HEK293 (cell line): ENCODE measurements around the gene CASKIN2.
A peak's percentile ranks its signal among the peaks of the same experiment; 100 is the strongest.
"Not testable (repeated sequence)": the region's sequence is repeated elsewhere in the genome, so short reads cannot be mapped to it uniquely, and the experiment has no call there.

Experiments used
- CTCF ChIA-PET: fragments of 350-600 bp; formaldehyde crosslinking; extraction: SDS; loops from one replicate; lab custom pipeline; 2021; ENCODE audit warnings: antibody characterized with exemption; lab: Yijun Ruan, JAX
- POLR2A ChIA-PET: fragments of 300-600 bp; formaldehyde crosslinking; extraction: SDS; loops from one replicate; lab custom pipeline; 2020; ENCODE audit warnings: antibody characterized with exemption, inconsistent platforms; lab: Yijun Ruan, JAX
- H3K27ac ChIP-seq: fragments of 200-500 bp; sonication (Bioruptor generic); 2 replicates; pipeline ENCODE4 v1.5.1; 2014; ENCODE audit warnings: low read depth, low read length, control low read depth, inconsistent platforms; ENCODE audit errors: extremely low read depth
- H3K36me3 ChIP-seq, 2 experiments: fragments of 200-500 bp in 1 of 2; sonication (Bioruptor generic) in 1 of 2; 1 replicate in 1 of 2; 2 replicates in 1 of 2; pipeline ENCODE4 v1.5.1; 2014 to 2017; ENCODE audit warnings: inconsistent platforms in 2 of 2, low read length in 2 of 2; ENCODE audit not compliant: control insufficient read depth in 2 of 2, insufficient read depth in 1 of 2
- H3K4me1 ChIP-seq: fragments of 200-500 bp; sonication (Bioruptor generic); 2 replicates; pipeline ENCODE4 v1.5.1; 2014; ENCODE audit warnings: mild to moderate bottlenecking, low read length, inconsistent platforms; ENCODE audit not compliant: control insufficient read depth, insufficient read depth
- H3K4me3 ChIP-seq: 2 replicates; pipeline ENCODE4 v1.5.1; 2011; ENCODE audit warnings: low read depth, mild to moderate bottlenecking, control low read depth, low read length, moderate library complexity
- H3K9me3 ChIP-seq: fragments of 200-500 bp; sonication (Bioruptor generic); 2 replicates; pipeline ENCODE4 v1.5.1; 2014; ENCODE audit warnings: low read depth, low read length, inconsistent platforms; ENCODE audit not compliant: control insufficient read depth, insufficient read depth
- HOXD13 ChIP-seq: sonication (generic); formaldehyde crosslinking; IDR thresholded peaks from 2 replicates; pipeline ENCODE4 v1.8.0; 2022; ENCODE audit warnings: missing genetic modification reagents, borderline replicate concordance
- KLF10 ChIP-seq: fragments of 450-650 bp; IDR thresholded peaks from 2 replicates; pipeline ENCODE4 v1.5.1; 2018; ENCODE audit warnings: missing biosample characterization, mild to moderate bottlenecking, missing genetic modification characterization
- PRDM1 ChIP-seq: fragments of 450-650 bp; formaldehyde crosslinking; IDR thresholded peaks from 2 replicates; pipeline ENCODE4; 2016; ENCODE audit warnings: missing biosample characterization, missing genetic modification characterization
- SP3 ChIP-seq: fragments of 450-650 bp; formaldehyde crosslinking; IDR thresholded peaks from 2 replicates; pipeline ENCODE4 v1.5.1; 2016; ENCODE audit warnings: missing biosample characterization, missing genetic modification characterization
- ZNF121 ChIP-seq: fragments of 450-650 bp; formaldehyde crosslinking; IDR thresholded peaks from 2 replicates; pipeline ENCODE4 v1.5.1; 2016; ENCODE audit warnings: missing biosample characterization, missing genetic modification characterization
- ZNF394 ChIP-seq: fragments of 450-650 bp; formaldehyde crosslinking; IDR thresholded peaks from 2 replicates; pipeline ENCODE4 v1.5.1; 2016; ENCODE audit warnings: missing biosample characterization, missing genetic modification characterization, mild to moderate bottlenecking, moderate library complexity, borderline replicate concordance
- ZNF488 ChIP-seq: fragments of 450-650 bp; formaldehyde crosslinking; IDR thresholded peaks from 2 replicates; pipeline ENCODE4 v1.5.1; 2016; ENCODE audit warnings: missing biosample characterization, missing genetic modification characterization
- ZNF580 ChIP-seq: fragments of 450-650 bp; formaldehyde crosslinking; IDR thresholded peaks from 2 replicates; pipeline ENCODE4 v1.5.1; 2016; ENCODE audit warnings: missing biosample characterization, missing genetic modification characterization
- TF ChIP-seq, protein P1 (sequence below): fragments of 450-650 bp; formaldehyde crosslinking; IDR thresholded peaks from 2 replicates; pipeline ENCODE4 v1.5.1; 2016; ENCODE audit warnings: missing biosample characterization, missing genetic modification characterization
- TF ChIP-seq, protein P2 (sequence below): fragments of 450-650 bp; formaldehyde crosslinking; IDR thresholded peaks from 2 replicates; pipeline ENCODE4 v1.5.1; 2017; ENCODE audit warnings: missing biosample characterization, missing genetic modification characterization
- TF ChIP-seq, protein P3 (sequence below): fragments of 450-650 bp; formaldehyde crosslinking; IDR thresholded peaks from 2 replicates; pipeline ENCODE4 v1.5.1; 2016; ENCODE audit warnings: missing biosample characterization, missing genetic modification characterization, borderline replicate concordance
- TF ChIP-seq, protein P4 (sequence below): fragments of 450-650 bp; formaldehyde crosslinking; IDR thresholded peaks from 2 replicates; pipeline ENCODE4 v1.5.1; 2016; ENCODE audit warnings: missing biosample characterization, missing genetic modification characterization

Gene CASKIN2

DNA sequence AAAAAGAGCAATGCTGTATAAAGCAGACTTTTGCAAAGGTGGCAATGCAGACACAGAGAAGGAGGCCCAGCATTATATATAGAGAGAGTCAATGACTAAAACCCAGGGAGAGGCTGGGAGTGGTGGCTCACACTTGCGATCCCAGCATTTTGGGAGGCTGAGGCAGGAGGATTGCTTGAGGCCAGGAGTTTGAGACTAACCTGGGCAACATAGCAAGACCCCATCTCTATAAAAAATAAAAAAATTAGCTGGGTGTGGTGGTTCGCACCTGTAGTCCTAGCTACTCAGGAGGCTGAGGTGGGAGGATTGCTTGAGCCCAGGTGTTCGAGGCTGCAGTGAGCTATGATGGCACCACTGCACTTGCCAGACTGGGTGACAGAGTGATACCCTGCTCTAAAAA, 60.7 kb downstream of the CASKIN2 start:
- H3K27ac ChIP-seq, H3K9me3 ChIP-seq, H3K4me3 ChIP-seq, H3K36me3 ChIP-seq: not testable (repeated sequence)
- CTCF ChIA-PET, result interaction anchor here (0.6 to 1.6 kb wide), 5 partner anchors 33 to 1262 kb away, joined by 3 to 5 read pairs (median 4); partner anchors contain the start of gene SMIM5
- H3K4me1 ChIP-seq, result peaks cover 17% of the 10 kb centered on the region
- POLR2A ChIA-PET, result interaction anchor here (1.0 kb wide), 1 partner anchor 165 kb away, joined by 3 read pairs; the partner anchor contains the start of gene SLC25A19
- peak; percentile 76 for TF ChIP-seq ZNF121
- TF ChIP-seq, all 188 proteins: peak for 1; not testable (repeated sequence) for 187

DNA sequence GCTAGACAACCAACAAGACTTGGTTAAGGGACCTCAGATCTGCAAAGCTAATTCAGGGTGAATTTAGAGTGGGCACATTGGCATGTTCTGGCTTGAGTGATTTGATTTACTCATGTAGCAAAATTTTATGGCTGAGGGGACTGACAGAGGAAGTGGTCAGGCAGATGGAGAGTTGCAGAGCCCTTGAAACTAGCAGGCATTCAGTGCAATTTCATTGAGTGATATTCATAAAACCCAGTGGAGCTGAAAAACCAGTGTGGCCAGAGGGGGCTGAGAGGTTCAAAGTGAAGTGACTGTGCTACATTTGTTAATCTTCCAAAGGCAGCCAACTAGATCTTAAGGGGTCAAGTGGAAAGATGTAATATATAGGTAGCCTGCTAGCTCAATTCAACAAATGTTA, 61.1 kb downstream of the CASKIN2 start:
- Histone ChIP-seq H3K4me1 (peaks cover 12% of the 10 kb centered on the region), H3K36me3 (no peaks in the 10 kb centered on the region), H3K27ac (no peak overlapping the region), H3K9me3 (no peaks in the 10 kb centered on the region), H3K4me3 (no peak overlapping the region)
- CTCF ChIA-PET, result interaction anchor here (0.6 to 2.0 kb wide), 9 partner anchors 10 to 339 kb away, joined by 3 to 7 read pairs (median 4); partner anchors contain the start of gene SMIM5
- POLR2A ChIA-PET, result interaction anchor here (0.7 to 1.0 kb wide), 2 partner anchors 13 to 165 kb away, joined by 3 read pairs; partner anchors contain the start of gene SLC25A19
- TF ChIP-seq ZNF394 (tag by site-specific recombination) (no peak), ZNF488 (tag by site-specific recombination) (no peak), ZNF580 (tag by site-specific recombination) (no peak), KLF10 (tag by site-specific recombination) (no peak), PRDM1 (tag by site-specific recombination) (no peak), SP3 (tag by site-specific recombination) (no peak)
- TF ChIP-seq, protein P1, sequence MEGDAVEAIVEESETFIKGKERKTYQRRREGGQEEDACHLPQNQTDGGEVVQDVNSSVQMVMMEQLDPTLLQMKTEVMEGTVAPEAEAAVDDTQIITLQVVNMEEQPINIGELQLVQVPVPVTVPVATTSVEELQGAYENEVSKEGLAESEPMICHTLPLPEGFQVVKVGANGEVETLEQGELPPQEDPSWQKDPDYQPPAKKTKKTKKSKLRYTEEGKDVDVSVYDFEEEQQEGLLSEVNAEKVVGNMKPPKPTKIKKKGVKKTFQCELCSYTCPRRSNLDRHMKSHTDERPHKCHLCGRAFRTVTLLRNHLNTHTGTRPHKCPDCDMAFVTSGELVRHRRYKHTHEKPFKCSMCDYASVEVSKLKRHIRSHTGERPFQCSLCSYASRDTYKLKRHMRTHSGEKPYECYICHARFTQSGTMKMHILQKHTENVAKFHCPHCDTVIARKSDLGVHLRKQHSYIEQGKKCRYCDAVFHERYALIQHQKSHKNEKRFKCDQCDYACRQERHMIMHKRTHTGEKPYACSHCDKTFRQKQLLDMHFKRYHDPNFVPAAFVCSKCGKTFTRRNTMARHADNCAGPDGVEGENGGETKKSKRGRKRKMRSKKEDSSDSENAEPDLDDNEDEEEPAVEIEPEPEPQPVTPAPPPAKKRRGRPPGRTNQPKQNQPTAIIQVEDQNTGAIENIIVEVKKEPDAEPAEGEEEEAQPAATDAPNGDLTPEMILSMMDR (tag by site-specific recombination), result no peak
- TF ChIP-seq, protein P2, sequence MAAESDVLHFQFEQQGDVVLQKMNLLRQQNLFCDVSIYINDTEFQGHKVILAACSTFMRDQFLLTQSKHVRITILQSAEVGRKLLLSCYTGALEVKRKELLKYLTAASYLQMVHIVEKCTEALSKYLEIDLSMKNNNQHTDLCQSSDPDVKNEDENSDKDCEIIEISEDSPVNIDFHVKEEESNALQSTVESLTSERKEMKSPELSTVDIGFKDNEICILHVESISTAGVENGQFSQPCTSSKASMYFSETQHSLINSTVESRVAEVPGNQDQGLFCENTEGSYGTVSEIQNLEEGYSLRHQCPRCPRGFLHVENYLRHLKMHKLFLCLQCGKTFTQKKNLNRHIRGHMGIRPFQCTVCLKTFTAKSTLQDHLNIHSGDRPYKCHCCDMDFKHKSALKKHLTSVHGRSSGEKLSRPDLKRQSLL (tag by site-specific recombination), result no peak
- TF ChIP-seq, protein P3, sequence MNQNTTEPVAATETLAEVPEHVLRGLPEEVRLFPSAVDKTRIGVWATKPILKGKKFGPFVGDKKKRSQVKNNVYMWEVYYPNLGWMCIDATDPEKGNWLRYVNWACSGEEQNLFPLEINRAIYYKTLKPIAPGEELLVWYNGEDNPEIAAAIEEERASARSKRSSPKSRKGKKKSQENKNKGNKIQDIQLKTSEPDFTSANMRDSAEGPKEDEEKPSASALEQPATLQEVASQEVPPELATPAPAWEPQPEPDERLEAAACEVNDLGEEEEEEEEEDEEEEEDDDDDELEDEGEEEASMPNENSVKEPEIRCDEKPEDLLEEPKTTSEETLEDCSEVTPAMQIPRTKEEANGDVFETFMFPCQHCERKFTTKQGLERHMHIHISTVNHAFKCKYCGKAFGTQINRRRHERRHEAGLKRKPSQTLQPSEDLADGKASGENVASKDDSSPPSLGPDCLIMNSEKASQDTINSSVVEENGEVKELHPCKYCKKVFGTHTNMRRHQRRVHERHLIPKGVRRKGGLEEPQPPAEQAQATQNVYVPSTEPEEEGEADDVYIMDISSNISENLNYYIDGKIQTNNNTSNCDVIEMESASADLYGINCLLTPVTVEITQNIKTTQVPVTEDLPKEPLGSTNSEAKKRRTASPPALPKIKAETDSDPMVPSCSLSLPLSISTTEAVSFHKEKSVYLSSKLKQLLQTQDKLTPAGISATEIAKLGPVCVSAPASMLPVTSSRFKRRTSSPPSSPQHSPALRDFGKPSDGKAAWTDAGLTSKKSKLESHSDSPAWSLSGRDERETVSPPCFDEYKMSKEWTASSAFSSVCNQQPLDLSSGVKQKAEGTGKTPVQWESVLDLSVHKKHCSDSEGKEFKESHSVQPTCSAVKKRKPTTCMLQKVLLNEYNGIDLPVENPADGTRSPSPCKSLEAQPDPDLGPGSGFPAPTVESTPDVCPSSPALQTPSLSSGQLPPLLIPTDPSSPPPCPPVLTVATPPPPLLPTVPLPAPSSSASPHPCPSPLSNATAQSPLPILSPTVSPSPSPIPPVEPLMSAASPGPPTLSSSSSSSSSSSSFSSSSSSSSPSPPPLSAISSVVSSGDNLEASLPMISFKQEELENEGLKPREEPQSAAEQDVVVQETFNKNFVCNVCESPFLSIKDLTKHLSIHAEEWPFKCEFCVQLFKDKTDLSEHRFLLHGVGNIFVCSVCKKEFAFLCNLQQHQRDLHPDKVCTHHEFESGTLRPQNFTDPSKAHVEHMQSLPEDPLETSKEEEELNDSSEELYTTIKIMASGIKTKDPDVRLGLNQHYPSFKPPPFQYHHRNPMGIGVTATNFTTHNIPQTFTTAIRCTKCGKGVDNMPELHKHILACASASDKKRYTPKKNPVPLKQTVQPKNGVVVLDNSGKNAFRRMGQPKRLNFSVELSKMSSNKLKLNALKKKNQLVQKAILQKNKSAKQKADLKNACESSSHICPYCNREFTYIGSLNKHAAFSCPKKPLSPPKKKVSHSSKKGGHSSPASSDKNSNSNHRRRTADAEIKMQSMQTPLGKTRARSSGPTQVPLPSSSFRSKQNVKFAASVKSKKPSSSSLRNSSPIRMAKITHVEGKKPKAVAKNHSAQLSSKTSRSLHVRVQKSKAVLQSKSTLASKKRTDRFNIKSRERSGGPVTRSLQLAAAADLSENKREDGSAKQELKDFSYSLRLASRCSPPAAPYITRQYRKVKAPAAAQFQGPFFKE (tag by site-specific recombination), result no peak

GRCh38 chr17:75450270-75450669, 65.1 kb downstream of the CASKIN2 start:
- Histone ChIP-seq H3K27ac (no peak overlapping the region), H3K4me3 (no peak overlapping the region), H3K36me3 (no peaks in the 10 kb centered on the region), H3K9me3 (no peaks in the 10 kb centered on the region), H3K4me1 (no peaks in the 10 kb centered on the region)
- no peak for TF ChIP-seq HOXD13
- TF ChIP-seq, protein P4, sequence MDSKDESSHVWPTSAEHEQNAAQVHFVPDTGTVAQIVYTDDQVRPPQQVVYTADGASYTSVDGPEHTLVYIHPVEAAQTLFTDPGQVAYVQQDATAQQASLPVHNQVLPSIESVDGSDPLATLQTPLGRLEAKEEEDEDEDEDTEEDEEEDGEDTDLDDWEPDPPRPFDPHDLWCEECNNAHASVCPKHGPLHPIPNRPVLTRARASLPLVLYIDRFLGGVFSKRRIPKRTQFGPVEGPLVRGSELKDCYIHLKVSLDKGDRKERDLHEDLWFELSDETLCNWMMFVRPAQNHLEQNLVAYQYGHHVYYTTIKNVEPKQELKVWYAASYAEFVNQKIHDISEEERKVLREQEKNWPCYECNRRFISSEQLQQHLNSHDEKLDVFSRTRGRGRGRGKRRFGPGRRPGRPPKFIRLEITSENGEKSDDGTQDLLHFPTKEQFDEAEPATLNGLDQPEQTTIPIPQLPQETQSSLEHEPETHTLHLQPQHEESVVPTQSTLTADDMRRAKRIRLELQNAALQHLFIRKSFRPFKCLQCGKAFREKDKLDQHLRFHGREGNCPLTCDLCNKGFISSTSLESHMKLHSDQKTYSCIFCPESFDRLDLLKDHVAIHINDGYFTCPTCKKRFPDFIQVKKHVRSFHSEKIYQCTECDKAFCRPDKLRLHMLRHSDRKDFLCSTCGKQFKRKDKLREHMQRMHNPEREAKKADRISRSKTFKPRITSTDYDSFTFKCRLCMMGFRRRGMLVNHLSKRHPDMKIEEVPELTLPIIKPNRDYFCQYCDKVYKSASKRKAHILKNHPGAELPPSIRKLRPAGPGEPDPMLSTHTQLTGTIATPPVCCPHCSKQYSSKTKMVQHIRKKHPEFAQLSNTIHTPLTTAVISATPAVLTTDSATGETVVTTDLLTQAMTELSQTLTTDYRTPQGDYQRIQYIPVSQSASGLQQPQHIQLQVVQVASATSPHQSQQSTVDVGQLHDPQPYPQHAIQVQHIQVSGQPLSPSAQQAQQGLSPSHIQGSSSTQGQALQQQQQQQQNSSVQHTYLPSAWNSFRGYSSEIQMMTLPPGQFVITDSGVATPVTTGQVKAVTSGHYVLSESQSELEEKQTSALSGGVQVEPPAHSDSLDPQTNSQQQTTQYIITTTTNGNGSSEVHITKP (tag by site-specific recombination), result peak; percentile 73; the same call in 1 of the 2 replicates
- ChIA-PET CTCF (no interaction called here), POLR2A (no interaction called here)
